Activated CD4-positive, alpha-beta T cell treated with anti-CD3 and anti-CD28 coated beads, Interleukin-2, Interleukin-4, amounts not matched to agents 100 ng/mL and 50 ng/mL, durations not matched to agents 16 hours and 8 hours (primary cell): ENCODE results near the gene SNX19.

ENCODE experiments used
- DNase-seq: peaks from one replicate; pipeline ENCODE4 v3.0.0-alpha.2; 2020; ENCODE audit warnings: low spot score

SNX19 gene

DNA sequence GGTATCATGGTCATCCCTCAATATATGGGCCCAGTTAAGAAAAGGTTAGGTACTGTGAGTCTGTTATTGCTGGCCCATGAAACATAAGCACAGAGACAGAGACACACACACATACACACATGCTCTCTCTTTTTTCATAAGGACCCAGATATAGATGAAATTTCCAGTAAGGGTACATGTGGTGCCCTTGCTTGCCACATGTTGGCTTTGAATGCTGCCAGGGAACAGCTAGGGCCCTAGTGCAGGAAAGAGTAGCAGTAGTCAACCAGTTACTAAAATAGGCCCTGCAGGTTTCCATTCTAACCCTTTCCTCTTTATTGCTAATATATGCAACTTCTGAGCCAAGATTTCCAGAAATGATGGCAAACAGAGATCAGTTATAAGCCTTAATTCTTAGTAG, 9.1 kb downstream of the SNX19 start:
- DNase-seq, result no peak

DNA sequence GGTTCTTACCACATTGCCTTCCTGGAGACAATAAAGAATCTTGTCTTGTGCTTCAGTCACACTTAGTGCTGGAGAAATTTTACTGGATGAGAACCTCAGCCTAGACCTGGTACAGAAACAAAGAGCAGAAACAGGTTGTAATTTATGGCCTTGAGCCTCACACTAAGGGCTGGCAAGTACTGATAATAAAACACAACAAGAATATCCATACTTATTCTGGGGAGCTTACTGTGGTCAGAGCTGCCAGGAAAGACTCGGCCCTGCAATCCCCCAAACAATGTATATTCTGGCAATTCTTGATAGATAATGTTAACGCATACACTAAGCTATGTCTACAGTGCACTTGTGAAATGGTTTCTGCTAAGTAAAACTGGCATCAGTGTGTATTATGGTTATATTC, 9.7 kb downstream of the SNX19 start:
- DNase-seq, result no peak

DNA sequence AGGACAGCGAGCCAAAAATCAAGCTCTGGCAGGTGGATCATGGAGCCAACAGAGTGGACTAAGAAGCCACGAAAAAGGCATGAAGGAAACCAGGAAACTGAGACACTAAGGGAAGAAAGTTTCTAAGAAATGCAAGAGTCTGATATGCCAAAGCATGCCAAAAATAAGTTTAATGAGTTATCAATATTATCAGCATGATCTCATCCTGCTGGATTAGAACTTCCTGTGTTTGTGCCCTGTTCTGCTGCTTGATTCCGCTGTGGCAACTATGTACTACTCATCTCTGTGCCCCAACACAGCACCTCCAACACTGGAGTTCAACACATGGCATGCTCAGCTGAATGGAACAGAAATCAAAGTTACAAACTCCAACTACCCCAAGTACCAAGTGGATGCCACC, 10.8 kb downstream of the SNX19 start:
- DNase-seq, result no peak

GRCh38 chr11:130904380-130904779, 11.9 kb downstream of the SNX19 start:
- no peak for DNase-seq

DNA sequence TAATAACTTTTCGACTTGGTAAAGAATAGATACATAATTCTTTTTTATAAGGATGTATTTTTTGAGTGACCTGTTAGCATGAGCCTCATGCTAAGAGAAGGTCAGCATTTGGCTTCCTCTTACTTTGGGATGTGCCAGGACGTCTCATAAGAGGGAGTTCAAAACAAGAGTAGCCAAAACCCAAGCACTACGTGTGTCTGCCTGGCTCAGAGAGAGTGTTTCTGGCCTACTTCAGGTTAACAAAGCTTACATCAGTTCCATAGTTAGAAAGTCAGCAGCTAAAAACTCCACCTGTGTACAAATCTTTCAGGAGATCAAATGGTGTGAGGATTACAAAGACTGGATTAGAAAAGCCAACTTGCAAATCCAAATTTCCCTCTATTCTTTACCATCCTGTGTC, 13.9 kb downstream of the SNX19 start:
- DNase-seq, result no peak

DNA sequence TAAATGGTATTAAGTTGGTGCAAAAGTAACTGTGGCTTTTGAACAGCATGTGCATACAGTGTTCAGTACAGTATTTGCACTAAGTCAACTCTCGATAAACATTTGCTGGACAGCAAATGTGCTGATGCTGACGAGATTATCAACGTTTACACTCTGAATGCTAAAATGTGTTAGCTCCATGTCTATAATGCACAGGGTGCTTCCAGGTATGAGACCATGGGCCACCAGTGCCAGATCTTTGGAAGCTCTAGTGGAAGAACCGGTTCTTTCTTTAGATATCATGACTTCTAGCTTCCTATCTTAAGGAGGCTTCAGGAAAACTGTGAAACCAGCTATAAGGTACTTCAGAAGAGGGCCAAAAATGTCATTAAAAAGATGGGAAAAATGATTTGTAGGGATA, 17.2 kb downstream of the SNX19 start:
- DNase-seq, result no peak

DNA sequence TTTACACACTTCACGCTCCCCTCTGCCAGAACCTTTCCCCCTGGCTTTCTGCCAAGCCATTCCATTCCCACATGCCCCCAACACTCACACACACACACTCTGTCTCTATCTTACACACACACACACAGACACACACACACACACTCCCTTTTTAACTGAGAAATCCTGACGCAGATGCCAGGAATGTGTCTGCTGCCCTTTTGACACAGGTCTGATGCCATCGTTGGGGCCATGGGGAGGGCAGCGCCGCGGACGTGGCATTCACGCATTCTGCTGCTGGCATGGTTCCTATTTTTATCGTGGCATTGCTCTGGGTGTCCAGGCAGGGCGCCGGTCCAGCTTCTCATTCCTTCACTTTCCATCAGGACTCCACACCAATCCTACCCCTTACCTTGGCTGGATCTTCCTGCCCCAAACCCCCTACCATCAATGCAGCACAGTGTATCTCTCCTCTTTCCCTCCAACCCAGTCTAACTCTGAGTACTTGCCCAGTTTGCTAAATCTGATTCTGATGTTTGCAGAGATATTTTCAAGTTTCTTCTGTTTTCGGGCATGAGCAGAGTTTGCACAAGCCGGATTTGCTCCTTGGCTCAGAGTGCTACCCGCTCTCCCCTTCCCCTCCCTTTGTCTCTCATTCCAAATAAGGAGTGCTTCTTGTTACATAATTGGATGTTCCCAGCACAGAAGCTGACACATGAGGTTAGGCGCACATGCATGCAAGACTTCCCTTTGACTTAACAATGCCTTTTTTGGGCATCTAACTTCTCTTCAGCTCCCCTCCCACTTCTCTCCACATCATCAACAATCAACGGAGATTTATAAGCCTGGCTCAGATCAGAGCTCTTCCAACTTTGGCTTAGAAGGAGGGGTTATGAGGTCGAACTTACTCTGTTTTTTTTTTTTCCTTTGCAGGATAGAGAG, 18.8 kb downstream of the SNX19 start:
- DNase-seq, result no peak

DNA sequence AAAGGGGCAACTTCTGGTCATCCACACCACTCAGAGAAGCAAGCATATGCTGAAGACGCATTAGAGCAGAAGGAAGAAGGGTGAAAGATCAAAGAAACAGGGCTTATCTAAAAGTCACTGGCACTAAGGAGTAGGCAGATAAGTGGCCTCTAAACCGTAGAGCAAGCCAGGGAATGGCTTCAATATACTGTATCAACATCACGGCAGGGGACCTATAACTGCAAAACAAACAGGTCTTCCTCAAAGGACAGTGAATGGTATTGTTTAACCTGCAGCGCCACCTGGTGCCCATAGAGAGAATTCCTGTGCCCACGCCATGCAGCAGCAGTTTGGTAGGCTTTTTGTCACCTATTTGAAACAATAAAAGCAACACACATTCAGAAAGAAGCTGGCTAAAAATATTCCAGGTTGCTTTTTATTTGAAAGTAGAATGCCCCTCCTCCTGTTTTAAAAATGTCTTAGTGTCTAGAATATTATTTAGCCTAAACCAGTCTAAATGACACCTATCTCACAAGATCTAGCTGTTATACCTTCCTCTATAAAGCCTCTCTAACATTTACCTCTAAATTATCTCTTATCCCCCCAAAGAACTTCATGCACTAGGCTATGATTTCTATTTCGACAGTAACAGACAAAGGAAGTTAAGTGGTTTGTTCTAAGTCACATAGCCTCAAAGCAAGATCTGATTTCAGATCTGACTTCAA, 21.8 kb downstream of the SNX19 start:
- DNase-seq, result peak; percentile 63

- DNase-seq, result no peak
Measured at GRCh38 chr11:130892861-130893260, 23.4 kb downstream of the SNX19 start.

GRCh38 chr11:130891326-130891725, 25.0 kb downstream of the SNX19 start:
- no peak for DNase-seq

GRCh38 chr11:130890039-130890745, 26.1 kb downstream of the SNX19 start:
- DNase-seq, result no peak

DNA sequence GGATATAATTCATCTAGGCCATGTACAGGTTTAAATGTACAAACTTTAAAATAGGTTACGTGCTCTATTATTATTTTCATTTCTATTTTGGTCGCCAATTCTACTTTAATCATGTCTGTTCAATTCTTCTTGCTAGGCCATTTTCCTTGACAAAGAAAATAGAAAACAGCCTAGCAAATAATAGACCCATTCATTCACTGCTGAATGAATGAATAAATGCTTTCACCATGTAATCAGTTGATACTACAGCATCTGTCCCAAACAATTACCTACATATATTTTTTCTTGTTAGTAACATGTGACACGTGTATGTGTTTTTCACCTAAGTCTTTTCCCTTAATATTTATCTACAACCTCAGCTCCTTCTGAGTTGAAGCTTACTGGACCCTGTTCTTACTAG, 27.5 kb downstream of the SNX19 start:
- DNase-seq, result no peak

DNA sequence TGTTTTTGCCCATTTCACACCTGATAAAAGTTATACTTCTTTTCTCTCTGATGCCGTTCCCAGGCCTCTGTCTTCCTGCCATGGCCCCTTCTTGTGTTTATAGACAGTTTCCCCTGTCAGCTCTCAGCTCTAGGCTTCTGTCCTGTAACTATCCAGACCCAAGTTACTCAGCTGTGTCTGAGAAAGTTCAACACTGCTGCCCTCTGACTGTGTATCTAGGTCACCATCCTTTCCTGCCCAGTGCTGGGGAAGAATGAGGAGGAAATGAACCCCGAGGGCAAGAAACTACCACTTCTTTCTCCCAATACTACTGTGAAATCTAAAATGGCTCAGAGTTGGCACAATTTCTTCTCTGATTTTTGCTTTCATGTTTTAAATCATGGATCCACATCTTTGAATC, 29.6 kb downstream of the SNX19 start:
- DNase-seq, result no peak

- no peak for DNase-seq
Measured at GRCh38 chr11:130882138-130882551, 34.1 kb downstream of the SNX19 start.

GRCh38 chr11:130881475-130882137, 34.7 kb downstream of the SNX19 start:
- DNase-seq, result no peak

DNA sequence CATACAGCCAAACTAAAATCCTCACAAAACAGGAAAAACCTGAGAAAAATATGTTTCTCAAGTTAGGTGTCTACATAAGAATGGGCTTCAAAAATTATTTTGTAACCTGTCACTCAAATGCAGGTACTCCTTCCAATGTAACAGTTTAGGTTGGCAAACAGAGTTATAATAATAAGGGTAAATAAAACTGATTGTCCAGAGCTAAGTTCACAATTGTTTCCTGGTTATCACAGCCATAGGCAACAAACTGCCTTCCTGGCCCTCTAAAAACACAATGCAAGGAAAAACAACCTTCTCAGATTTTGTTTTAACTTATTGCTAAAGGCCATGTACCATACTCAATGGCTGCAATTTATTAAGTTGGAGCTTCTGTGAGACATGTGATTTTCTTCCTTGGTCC, 36.4 kb downstream of the SNX19 start:
- no peak for DNase-seq

DNA sequence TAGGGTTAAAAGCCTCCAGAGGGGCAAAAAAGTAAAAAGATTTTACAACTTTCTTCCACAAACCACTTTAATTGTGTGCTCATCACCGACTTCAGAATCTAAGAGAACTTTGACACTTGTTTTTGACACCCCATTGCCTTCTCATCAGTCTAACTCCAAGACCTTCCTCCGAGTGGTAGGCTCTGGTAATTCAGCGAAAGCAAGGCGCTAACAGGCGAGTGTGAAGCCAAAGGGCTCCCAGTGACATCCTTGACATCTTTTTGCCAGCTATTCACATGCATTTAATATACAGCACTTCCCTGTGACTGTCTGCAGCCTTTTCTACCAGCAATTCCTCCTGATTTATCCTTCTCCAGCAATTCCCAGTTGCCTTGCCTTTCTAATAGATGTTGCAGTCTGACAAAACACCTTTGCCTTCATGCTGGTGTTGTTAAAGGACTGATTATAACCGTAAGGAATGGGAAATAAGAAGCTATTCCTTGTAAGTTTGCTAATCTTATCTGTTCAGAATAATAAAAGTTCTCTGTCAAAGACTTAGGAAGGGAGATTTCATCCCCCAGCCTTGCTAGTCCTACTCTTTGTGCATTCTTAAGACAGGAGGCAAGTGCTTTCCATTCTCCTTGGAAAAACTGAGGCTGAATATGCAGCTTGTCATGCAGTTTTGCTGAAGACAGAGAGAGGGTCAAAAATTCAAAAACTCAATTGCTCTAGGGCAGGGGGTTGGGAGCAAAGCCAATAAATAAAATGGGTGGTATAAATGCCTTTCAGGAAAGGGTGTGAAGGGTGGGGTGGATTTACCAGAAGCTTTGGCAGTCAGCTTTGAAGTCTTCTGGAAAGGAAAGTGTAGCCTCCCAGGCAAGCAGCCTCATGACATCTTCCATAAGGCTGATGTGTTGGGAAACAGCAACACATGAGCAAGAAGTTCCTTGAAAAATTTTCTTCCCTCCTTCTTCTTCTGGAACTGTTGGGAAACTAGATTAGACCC, 39.1 kb downstream of the SNX19 start:
- DNase-seq, result no peak

DNA sequence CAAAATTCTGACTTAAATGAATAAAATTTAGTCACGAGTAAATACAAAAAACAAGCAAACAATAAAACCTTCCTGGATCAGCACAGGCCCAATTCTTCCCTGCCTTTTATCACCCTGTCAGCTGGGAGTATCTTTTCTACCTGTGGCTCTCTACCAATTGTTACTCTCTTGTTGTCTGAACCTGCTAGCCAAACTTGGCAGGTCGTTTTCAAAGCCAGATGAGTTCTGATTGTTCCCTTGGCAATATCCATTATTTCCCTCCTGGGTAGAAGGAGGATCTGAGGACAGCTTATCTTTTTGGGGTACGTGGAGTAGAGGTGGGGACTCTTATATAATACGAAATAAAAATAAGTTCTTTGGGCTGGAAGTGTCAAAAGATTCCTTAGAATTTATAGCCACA, 40.2 kb downstream of the SNX19 start:
- no peak for DNase-seq

DNA sequence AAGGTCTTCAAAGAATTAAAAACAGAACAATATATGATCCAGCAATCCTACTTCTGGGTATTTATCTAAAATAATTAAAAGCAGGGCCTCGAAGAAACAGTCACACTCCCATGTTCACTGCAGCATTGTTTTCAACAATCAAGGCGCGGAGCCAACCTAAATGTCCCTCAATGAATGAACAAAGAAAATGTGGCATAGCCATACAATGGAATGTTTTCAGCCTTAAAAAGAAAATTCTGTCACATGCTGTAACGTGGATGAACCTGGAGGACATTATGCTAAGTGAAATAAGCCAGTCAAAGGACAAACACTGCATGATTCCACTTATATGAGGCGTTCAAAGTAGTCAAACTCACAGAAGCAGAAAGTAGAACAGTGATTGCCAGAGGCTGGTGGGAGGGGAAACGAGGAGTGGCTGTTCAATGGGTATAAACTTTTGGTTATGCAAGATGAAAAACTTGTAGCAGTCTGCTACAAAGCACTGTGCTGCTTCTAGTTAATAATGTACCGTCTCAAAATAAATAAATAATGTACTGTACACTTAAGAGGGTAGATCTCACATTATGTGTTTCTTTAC, 41.2 kb downstream of the SNX19 start:
- no peak for DNase-seq

- no peak for DNase-seq
Measured at GRCh38 chr11:130874396-130874795, 41.9 kb downstream of the SNX19 start.

DNA sequence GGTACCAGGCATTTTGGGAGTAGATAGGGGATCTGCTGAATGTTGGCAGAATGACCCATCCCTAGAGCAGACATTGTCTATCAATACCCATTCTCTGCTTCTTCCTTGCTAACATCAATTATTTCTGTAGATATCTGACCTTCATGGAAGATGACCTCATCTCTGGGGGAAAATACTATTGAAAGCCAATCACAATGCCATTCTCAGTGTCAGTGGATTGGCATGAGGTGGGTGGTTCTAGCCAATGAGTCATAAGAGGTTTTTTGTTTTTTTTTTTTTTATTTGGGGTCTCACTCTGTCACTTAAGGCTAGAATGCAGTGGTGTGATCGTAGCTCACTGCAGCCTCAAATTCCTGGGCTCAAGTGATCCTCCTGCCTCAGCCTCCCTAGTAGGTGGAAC, 42.5 kb downstream of the SNX19 start:
- no peak for DNase-seq
